ENCODE results near the gene KRTAP5-2.
"Not testable (repeated sequence)": the region's sequence is repeated elsewhere in the genome, so short reads cannot be mapped to it uniquely, and the experiment has no call there.

KRTAP5-2 gene

GRCh38 chr11:1592628-1593027, 5.5 kb downstream of the KRTAP5-2 start:
- FAIRE-seq = no peak
- no peak for TF ChIP-seq SPI1 (IDR thresholded peaks at IDR 0.05; ENCODE audit: low read depth, low read length)
- no peak for TF ChIP-seq POLR2A (IDR thresholded peaks at IDR 0.05; ENCODE audit: low read depth, low read length)
- no peak for TF ChIP-seq POU2F2 (IDR thresholded peaks at IDR 0.05; ENCODE audit: low read depth, low read length)
- TF ChIP-seq POLR2AphosphoS5 (IDR thresholded peaks at IDR 0.05; ENCODE audit: low read depth, low read length) = no peak
- no peak for TF ChIP-seq TAF1 (IDR thresholded peaks at IDR 0.05; ENCODE audit: low read depth, low read length)
- no peak for TF ChIP-seq PAX5 (IDR thresholded peaks at IDR 0.05; ENCODE audit: insufficient read depth, low read length, severe bottlenecking)
- DNase-seq (ENCODE audit: insufficient read length, low spot score) = no peak

DNA sequence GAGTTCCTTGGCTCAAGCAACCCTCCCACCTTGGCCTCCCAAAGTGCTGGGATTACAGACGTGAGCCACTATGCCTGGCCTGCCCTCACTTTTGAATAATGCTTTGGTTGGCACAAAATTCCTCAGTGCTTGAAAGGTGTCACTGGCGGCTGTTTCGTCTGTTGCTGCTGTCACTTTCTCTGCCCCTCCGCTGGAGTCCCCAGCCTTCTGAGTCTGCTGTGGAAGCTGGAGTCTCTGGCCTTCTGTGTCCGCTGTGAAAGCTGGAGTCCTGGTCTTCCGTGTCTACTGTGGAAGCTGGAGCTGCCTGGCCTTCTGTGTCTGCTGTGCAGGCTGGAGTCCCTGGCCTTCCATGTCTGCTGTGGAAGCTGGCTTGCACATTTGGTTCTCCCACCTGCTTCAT, 8.1 kb downstream of the KRTAP5-2 start:
- FAIRE-seq = no peak
- no peak for TF ChIP-seq POU2F2 (IDR thresholded peaks at IDR 0.05; ENCODE audit: low read depth, low read length)
- TF ChIP-seq POLR2AphosphoS5 (IDR thresholded peaks at IDR 0.05; ENCODE audit: low read depth, low read length) = no peak
- TF ChIP-seq TAF1 (IDR thresholded peaks at IDR 0.05; ENCODE audit: low read depth, low read length) = no peak
- TF ChIP-seq POLR2A (IDR thresholded peaks at IDR 0.05; ENCODE audit: low read depth, low read length) = no peak
- TF ChIP-seq PAX5 (IDR thresholded peaks at IDR 0.05; ENCODE audit: insufficient read depth, low read length, severe bottlenecking) = no peak
- no peak for TF ChIP-seq SPI1 (IDR thresholded peaks at IDR 0.05; ENCODE audit: low read depth, low read length)
- DNase-seq (ENCODE audit: insufficient read length, low spot score) = no peak

DNA sequence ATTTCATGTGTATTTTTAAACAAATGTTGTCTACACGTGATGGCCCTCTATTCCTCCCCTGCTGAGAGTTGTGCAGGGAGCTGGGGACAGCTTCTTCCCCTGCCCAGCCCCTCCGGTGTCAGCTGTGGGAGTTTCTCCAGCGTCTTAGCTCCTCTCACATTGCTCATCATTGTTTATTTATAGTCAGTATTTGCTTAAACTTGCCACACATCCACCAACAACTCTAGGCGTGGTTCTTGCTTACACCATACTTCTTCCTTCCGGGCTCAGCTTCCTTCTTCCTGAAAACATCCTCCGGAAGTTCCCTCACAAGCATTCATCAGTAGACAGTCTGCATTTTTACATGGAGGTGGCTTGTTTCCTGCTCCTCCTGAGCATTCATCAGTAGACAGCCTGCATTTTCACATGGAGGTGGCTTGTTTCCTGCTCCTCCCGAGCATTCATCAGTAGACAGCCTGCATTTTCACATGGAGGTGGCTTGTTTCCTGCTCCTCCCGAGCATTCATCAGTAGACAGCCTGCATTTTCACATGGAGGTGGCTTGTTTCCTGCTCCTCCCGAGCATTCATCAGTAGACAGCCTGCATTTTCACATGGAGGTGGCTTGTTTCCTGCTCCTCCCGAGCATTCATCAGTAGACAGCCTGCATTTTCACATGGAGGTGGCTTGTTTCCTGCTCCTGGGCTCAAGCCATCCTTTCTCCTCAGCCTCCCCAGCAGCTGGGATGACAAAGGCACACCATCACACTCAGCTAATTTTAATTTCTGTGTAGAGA, 8.7 kb downstream of the KRTAP5-2 start:
- FAIRE-seq; DNase-seq (ENCODE audit: insufficient read length, low spot score): not testable (repeated sequence)

- no peak for FAIRE-seq
- DNase-seq (ENCODE audit: insufficient read length, low spot score) = no peak
- no peak for TF ChIP-seq POU2F2 (IDR thresholded peaks at IDR 0.05; ENCODE audit: low read depth, low read length)
- no peak for TF ChIP-seq TAF1 (IDR thresholded peaks at IDR 0.05; ENCODE audit: low read depth, low read length)
- no peak for TF ChIP-seq SPI1 (IDR thresholded peaks at IDR 0.05; ENCODE audit: low read depth, low read length)
- no peak for TF ChIP-seq PAX5 (IDR thresholded peaks at IDR 0.05; ENCODE audit: insufficient read depth, low read length, severe bottlenecking)
- no peak for TF ChIP-seq POLR2AphosphoS5 (IDR thresholded peaks at IDR 0.05; ENCODE audit: low read depth, low read length)
- TF ChIP-seq POLR2A (IDR thresholded peaks at IDR 0.05; ENCODE audit: low read depth, low read length) = no peak
Observed at GRCh38 chr11:1586699-1587098, 11.4 kb downstream of the KRTAP5-2 start.

DNA sequence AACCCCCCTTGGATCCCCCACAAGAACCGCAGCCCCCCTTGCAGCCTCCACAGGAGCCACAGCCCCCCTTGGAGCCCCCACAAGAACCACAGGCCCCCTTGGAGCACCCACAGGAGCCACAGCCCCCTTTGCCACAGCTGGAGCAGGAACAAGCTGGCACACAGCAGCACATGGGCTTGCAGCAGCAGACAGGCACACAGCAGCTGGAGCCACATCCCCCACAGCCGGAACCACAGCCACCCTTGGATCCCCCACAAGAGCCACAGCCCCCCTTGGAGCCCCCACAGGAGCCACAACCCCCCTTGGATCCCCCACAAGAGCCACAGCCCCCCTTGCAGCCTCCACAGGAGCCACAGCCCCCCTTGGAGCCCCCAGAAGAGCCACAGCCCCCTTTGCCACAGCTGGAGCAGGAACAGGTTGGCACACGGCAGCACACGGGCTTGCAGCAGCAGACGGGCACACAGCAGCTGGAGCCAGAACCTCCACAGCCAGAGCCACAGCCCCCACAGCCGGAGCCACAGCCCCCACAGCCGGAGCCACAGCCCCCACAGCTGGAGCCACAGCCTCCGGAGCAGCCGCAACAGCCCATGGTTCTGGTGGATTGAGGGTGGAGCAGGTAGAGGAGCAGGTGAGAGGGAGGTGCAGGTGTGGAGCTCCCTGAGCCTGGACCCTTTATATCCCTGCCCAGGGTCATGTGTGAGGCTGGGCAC, 13.3 kb downstream of the KRTAP5-2 start, which contains the start of gene KRTAP5-1:
TSS of gene KRTAP5-1 (minus strand) at position 623 of the 710 bp plus-strand sequence. CDS start at position 589, 34 bp downstream.
- DNase-seq (ENCODE audit: insufficient read length, low spot score); FAIRE-seq: not testable (repeated sequence)

DNA sequence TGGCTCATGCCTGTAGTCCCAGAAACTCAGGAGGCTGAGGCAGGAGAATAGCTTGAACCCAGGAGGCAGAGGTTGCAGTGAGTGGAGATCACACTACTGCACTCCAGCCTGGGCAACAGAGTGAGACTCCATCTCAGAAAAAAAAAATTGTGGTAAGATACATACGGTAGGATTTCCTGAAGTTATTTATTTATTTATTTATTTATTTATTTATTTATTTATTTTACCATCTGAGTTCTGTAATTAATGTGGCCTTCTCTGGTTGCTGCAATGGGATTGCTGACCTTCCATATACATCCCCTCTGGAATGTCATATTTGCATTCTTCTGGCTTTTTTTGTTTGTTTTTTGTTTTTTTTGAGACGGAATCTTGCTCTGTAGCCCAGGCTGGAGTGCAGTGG, 15.2 kb downstream of the KRTAP5-2 start:
- not testable (repeated sequence) for DNase-seq (ENCODE audit: insufficient read length, low spot score); FAIRE-seq

DNA sequence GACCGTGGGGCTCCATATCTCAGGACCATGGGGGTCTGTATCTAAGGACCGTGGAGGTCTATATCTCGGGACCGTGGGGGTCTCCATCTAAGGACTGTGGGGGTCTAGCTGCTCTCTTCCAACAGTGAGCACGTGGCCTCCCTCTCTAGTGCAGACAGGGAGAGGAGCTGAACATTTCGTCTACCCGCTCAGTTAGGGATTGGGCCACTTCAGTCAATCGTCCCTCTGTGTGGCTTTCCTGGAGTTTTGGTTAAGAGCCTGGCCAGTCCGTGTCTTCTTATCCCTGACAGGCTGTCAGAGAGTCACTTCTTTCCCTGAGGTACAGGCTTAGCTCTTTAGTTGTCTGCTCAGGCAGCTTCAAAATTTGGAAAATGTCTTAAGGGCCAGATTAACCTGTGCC, 16.1 kb downstream of the KRTAP5-2 start:
- no peak for FAIRE-seq
- TF ChIP-seq PAX5 (IDR thresholded peaks at IDR 0.05; ENCODE audit: insufficient read depth, low read length, severe bottlenecking) (no peak), TAF1 (IDR thresholded peaks at IDR 0.05; ENCODE audit: low read depth, low read length) (no peak), POU2F2 (IDR thresholded peaks at IDR 0.05; ENCODE audit: low read depth, low read length) (no peak), POLR2A (IDR thresholded peaks at IDR 0.05; ENCODE audit: low read depth, low read length) (no peak), SPI1 (IDR thresholded peaks at IDR 0.05; ENCODE audit: low read depth, low read length) (no peak), POLR2AphosphoS5 (IDR thresholded peaks at IDR 0.05; ENCODE audit: low read depth, low read length) (no peak)
- no peak for DNase-seq (ENCODE audit: insufficient read length, low spot score)

- DNase-seq (ENCODE audit: insufficient read length, low spot score) (no peak), FAIRE-seq (no peak)
- TF ChIP-seq POLR2A (IDR thresholded peaks at IDR 0.05; ENCODE audit: low read depth, low read length) = no peak
- no peak for TF ChIP-seq POU2F2 (IDR thresholded peaks at IDR 0.05; ENCODE audit: low read depth, low read length)
Observed at GRCh38 chr11:1576825-1577224, 21.3 kb downstream of the KRTAP5-2 start.

DNA sequence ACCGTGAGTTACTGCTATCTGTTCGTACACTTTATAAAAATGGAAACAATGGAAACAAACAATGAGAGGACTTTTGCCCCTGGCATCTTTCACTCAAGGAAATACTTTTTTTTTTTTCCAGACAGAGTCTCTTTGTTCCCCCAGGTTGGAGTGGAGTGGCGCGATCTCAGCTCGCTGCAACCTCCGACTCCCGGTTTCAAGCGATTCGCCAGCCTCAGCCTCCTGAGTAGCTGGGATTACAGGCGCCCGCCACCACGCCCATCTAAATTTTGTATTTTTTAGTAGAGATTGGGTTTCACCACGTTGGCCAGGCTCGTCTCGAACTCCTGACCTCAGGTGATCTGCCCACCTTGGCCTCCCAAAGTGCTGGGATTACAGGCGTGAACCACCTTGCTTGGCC, 22.3 kb downstream of the KRTAP5-2 start:
- DNase-seq (ENCODE audit: insufficient read length, low spot score); FAIRE-seq: not testable (repeated sequence)

GRCh38 chr11:1574933-1575242, 23.2 kb downstream of the KRTAP5-2 start:
- no peak for DNase-seq (ENCODE audit: insufficient read length, low spot score)
- no peak for FAIRE-seq
- TF ChIP-seq TAF1 (IDR thresholded peaks at IDR 0.05; ENCODE audit: low read depth, low read length) (no peak), PAX5 (IDR thresholded peaks at IDR 0.05; ENCODE audit: insufficient read depth, low read length, severe bottlenecking) (no peak), SPI1 (IDR thresholded peaks at IDR 0.05; ENCODE audit: low read depth, low read length) (no peak), POLR2AphosphoS5 (IDR thresholded peaks at IDR 0.05; ENCODE audit: low read depth, low read length) (no peak), POLR2A (IDR thresholded peaks at IDR 0.05; ENCODE audit: low read depth, low read length) (no peak), POU2F2 (IDR thresholded peaks at IDR 0.05; ENCODE audit: low read depth, low read length) (no peak)
